AG08396 (cell line): Measurements from ENCODE around the gene RNF26.

Experiments
- DNase-seq: peaks from one replicate; pipeline ENCODE4 v3.0.0; 2012; ENCODE audit warnings: low spot score, mixed read lengths

The RNF26 gene

DNA sequence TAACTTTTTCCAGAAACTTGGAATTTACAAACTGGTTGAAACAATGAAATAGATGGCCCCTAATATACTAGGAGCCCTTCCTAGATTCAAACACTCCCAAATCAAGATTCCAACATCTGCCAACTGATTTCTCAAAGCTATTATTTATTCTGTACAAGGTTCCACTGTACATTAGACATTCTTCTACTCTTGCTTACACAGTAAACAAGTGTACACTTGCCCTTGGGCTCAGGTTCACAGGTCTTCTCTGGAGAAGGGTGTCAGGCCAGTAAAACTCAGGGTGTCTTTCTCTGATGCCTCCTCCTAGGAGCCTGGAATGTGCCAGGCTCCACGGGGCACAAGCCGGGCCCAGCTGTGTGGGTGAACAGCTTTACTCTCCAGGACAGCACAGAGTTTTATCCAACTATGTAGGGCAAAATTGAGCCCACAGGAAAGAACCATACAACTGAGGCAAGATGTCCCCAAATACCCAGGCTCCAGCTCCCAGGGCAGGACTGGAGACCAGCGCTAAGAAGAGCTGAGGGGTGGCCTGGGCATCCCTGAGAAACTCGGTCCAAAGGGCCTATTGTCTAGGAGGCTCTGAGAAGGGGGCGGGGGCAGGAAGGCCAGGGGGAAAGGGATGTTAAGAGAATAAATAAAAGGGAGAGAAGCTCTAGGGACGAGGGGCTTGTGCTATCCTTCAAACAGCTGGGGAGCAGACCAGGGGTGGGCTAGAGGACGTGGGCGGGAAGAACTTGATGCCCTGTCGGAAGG, 20.9 kb downstream of the RNF26 start:
- no peak for DNase-seq

DNA sequence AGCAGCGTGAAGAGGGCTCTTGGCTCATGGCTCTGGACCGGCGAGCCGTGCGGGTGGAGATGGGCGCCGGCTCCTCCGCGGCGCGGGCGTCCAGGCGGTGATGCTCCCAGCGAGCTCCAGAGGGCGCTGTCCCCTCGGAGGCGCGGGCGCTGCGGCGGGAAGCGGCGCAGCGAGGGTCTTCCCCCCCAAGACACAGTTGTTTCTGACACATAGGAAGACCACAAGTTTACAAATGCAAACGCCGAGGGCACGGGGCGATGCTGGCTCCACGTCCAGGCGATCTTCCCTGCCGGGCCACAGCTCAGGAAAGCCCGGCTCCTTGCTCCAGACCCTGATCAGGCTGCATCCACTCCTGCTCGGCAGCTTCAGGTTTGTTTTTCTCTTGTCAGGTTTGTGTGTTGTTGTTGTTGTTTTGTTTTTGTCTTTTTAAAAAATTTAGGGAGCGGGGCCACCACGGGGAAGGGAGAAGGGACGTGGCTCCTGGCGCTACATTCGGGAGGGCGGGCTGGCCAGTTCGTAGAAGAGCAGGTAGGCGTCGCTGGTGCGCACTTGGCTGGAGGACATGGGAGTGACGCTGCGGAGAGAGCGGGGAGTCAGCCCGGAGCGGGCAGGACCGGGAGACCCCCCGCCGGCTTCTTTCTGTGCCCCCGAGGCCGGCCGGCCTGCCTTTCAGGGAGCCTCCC, 22.2 kb downstream of the RNF26 start:
- DNase-seq: peak; percentile 92

DNA sequence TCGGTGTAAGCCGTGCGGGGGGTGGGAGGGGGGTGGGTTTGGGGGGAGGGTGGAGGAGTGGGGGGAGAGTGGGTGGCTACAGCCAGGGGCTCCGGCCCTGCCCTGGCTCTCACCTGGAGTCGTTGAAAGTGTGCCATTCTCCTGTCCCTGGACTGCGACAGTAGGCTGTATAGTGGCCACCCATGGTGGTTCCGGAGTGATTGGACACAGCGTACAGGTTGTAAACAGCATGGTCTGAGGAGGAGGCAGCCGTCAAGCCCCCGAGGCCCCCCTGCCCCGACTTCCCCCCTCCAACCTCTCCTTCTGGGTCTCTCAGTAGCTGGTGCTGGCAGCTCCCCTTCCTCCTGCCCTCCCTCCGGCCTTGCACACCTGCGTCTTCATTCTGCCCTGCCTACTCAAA, 22.7 kb downstream of the RNF26 start:
- no peak for DNase-seq

GRCh38 chr11:119359365-119360214, 25.3 kb downstream of the RNF26 start:
- no peak for DNase-seq

DNA sequence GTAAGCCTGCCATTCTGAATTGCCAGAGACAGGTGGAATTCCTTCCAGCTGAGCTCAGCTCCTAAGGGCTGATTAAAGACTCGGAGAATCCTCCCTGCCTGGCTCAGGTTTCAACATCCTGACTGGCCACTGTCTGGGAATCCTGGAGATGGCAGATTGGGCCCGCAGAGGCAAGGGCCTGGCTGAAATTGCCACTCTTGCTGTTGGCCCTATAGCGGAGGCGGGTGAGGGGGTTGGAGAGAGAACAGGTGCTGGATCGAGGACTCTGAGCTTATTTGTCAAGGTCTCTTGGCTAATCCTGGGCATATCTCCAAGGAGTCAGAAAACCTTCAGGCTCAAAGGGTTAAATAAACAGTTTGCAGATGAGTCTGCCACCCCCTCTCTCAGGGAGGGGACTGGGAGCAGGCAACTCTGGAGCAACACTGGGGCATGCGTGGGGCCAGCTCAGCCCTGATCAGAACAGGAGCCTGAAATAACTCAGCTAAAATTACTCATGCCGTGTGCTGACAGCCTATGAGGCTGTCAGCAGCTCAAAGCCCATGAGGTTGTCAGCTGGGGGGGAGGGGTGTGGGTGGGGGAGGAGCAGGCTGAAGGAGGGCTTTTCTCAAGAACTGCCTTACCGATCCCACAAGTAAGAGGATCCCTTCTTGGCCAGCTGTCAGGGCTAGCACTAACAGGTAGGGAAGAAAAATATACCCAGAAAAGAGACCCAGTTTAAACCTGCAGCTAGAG, 26.9 kb downstream of the RNF26 start:
- peak; percentile 88 for DNase-seq

DNA sequence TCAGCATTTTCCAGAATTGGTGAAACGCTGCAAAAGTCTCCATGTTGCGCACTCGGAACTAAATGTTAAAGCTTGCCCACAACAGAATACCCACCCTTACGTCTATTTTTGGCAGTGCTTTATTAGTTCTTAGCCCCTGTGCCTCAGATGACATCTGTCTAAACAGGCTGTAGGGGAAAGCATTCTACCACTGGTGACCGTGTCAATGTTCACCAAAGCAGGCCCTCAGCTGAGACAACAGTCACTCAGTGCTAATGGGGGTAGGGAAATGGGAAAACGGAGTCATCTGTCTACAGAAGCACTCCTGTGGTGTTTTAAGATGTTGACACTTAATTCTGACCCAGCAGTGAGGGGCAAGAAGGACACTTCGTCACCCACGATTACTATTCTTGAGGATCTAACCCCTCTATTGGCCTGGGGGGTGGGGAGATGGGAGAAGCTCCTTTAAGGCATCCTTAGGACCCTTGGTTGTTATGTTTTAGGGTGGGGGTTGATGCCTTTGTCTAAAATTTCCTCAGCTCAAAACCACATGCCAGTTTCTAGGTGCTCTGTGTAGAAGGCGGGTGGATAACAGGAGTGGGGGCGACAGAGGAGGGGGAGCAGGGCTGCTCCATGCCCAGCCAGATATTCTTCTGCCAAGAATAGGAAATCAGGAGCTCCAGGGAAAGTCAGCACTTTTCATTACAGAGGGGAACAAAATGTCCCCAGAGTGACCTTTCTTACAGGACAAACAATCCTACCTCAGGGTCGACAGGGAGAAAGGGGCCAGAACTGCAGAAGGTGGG, 27.8 kb downstream of the RNF26 start:
- no peak for DNase-seq

DNA sequence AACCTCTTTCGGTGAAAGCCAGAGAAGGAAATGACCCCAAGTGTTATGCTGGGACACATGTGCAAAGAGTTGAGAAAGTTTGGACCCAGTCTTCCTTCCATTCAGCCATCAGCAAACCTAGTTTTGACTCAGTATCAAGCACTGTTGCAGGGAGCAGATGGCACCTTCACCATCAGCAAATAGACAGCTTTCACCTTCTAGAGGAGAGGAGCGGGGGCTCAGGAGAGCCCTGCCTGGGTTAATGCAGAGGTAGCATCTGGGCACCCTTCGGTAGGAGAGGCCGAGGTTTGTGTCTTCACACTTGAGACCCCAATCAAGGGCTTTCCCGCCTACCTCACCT, 28.4 kb downstream of the RNF26 start:
- no peak for DNase-seq

GRCh38 chr11:119363081-119363850, 28.9 kb downstream of the RNF26 start:
- no peak for DNase-seq

DNA sequence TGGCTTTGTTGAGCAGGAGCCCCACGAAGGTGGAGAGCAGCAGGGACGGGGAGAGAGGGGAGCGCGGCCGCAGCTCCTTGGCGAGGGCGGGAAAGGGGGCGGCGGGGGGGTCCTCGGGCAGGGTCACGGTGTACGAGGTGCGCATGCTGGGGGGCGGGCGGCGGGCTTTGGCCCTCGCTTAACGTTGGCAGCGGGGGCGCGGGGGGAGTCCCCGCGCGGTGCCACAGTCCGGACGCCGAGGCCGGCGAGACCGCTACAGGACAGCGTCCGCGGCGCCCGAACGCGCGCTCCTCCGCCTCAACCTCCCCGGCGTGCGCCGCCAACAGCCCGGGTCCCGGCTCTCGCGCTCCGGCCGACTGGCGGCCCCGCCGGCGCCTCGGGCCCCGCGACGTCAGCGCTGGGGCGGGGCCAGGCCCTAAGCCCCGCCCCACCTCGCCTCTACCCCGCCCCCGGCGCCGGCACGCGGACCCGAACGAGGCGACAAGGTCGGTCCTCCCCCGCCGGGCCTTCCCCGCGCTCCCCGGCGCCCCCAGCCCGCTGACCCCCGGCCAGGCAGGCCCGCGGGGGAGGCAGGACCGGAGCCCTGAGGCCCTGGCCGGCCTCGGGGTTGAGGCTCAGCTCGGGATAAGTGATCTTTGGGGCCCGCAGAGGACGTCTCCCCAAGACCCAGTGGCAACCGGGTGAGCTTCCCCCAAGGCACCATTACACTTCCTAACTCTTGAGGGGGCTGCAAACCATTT, 29.7 kb downstream of the RNF26 start:
- peak; percentile 89 for DNase-seq

DNA sequence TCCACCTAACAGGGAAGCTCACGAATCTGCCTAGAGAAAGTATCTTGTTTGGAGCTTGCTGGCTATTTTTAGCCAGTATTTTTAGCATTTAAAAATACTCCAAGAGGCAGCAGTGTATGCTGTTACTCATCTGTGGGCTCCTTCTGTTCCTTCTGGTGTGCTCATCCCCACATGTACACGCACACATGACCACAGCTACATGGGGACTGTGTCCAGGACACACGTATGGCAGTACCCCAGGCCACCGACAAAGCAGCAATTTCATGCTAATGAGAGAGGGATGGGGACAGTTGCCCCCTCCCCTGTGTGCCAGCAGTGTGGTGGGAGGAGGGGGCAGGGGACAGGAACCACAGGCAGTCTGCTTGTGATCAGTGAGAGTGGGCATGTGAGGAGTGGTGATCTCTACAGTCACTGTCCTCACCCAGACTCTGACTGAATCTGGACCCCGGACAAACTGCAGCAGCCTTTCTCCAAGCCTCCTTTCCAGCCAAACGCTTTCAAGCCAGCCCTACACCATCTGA, 30.8 kb downstream of the RNF26 start:
- DNase-seq: peak; percentile 60

GRCh38 chr11:119366690-119367620, 32.6 kb downstream of the RNF26 start:
- no peak for DNase-seq

DNA sequence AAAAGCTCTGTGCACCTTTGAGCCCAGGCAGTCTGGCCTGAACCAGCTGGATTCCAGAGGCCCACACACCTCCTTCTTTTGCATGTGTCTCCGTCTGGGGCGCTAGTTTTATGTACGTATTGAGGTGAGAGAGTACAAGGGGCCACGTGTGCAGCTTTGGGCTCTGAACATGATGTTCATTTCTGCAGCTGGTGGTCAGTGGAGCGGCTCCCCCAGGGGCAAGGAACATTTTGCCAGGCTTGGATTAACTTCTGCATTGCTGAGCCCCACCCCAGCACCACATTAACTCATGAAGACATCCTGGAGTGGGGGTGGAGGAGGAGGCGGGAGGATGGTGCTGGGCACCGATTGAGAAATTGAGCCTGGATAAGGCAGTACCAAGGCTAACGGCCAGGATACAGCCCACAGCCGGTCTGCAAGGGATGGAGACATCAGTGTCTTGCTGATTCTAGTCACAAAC, 33.4 kb downstream of the RNF26 start:
- no peak for DNase-seq

DNA sequence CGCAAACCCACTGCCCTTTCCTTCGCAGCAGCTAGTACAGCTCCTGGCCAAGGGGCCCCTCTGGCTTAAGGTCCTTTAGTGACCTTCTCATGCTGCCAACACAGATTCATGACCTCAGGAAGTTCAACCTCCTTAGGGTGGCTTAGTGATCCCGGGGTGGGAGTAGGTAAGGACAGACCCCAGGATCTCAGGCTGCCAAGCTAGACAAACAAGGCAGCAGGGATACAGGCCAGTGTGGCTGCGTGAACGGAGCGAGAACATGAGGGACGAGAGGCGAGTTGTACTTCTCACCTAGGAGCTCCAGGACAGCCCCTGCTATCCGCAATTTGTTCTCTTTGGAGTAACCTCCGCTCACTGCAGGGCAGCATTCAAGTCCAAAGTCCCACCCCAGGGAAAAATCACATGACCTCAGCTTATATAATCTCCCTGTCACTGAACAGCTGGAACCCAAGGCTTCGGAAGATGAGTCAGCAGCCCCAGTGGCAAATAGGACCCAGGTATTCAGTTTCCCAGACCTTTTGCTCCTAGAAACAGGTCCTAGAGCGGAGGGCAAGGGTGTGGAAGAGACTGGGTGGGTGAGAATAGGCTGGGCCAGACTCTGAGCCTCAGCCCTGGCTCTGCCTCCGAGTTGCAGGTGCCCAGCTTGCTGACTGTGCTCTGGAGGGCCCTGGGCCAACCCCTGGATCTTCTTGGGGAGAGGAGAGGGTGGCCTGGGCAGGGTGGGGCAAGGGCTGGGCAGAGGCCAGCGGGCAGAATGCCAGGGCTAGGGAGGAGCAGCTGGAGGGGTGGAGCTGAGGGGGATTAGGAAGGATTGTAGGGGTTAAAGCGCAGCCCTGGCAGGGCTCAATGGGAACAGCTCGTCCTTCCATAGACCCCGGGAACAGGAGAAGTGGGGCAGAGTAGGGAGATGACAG, 34.1 kb downstream of the RNF26 start:
- DNase-seq: no peak

DNA sequence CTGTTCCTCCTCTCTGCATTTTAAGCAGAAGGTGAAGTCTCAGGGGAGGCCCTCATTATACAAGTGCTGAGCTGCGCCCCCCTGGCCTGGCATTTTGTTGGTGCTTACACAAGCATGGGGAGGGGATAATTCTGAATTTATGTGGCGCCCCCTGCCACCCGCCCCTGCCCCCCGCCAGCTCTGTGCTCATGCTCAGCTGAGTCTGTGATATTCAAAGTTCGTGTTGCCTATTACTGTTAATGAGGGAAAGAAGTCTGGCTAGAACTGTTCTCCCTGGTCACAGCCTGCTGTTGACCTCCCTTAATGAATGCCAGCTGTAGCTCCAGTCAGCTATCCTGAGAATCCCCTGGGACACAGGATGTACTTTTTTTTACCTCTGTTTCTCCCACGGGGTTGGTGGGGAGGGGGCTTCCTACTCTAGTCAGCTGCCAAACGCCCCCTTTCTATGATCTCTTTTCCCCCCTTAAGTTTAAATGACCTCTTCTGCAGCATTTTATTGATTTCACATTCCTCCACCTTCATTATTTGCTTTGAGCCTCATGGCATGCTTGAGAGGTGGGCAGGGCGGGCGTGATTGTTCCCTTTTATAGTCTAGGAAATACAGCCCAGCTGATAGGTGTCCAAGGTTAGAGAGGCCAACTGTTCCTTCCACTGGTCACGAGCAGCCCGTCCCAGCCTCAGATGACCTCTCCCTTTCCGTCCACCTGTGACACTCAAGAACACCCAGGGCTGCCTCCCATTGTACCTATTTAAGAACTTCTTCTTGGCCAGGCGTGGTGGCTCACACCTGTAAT, 35.0 kb downstream of the RNF26 start:
- DNase-seq: no peak

- no peak for DNase-seq
Measured at GRCh38 chr11:119370486-119371046, 36.2 kb downstream of the RNF26 start.

DNA sequence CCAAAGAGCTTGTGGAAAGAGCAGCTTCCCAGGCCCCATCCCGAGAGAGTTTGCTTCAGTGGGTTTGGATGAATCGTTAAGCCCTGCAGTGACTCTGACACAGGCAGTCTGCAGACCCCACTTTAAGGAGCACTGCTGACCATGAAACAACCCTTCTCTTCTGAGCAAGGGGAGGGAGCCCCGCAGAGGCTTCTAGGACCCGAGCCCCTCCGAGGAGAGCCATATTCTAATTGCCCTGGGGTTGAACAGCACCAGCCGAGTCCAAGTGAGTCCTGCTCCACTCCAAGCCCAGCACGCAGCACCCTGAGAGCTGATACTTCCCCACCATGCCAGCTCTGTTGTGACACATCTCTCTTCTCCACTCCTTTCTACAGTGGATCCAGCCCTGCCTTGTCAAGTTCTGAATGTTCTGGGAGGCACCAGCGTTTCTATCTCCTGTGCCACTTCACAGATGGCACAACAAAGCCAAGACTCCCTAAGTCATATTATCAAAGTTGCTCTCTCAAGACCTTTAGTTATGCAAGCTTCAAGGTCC, 36.8 kb downstream of the RNF26 start:
- no peak for DNase-seq
